ENCODE measurements around the gene CLPTM1L. TPM values are rescaled to one million over a fixed set of nuclear protein-coding genes. Genes with fewer than 3 reads are reported as not detected.
A peak's percentile ranks its signal among the peaks of the same experiment; 100 is the strongest.

CLPTM1L gene
- total RNA-seq, 3 donors from 2014 or later = 86.6 to 101 (median 97.6) TPM

- DNase-seq = peak in 1 of 3 donors; percentile 27
- intact Hi-C loops (cut with DNase I, micrococcal nuclease) = no loop called here
- no peak for ATAC-seq
- H3K9me3 ChIP-seq = no peaks in the 10 kb centered on the region
- TF ChIP-seq CTCF (IDR thresholded peaks at IDR 0.05) = no peak
- H3K4me3 ChIP-seq = no peak overlapping the region
- H3K4me1 ChIP-seq (ENCODE audit: low read depth) = no peaks in the 10 kb centered on the region
- peaks cover 10% of the 10 kb centered on the region for H3K36me3 ChIP-seq (ENCODE audit: low read depth)
Measured at GRCh38 chr5:1338196-1338490, 6.8 kb downstream of the CLPTM1L start.

- DNase-seq (peak in 2 of 3 donors; percentile 19 to 33), ATAC-seq (no peak)
- H3K4me1 ChIP-seq (ENCODE audit: low read depth) = no peaks in the 10 kb centered on the region
- H3K9me3 ChIP-seq = no peaks in the 10 kb centered on the region
- H3K36me3 ChIP-seq (ENCODE audit: low read depth) = peaks cover 10% of the 10 kb centered on the region
- H3K4me3 ChIP-seq = no peak overlapping the region
- intact Hi-C loops (cut with DNase I, micrococcal nuclease) = no loop called here
- no peak for TF ChIP-seq CTCF (IDR thresholded peaks at IDR 0.05)
Measured at GRCh38 chr5:1337489-1338195, 7.3 kb downstream of the CLPTM1L start.

- Histone ChIP-seq H3K36me3 (ENCODE audit: low read depth) (peaks cover 10% of the 10 kb centered on the region), H3K9me3 (no peaks in the 10 kb centered on the region), H3K4me1 (ENCODE audit: low read depth) (no peaks in the 10 kb centered on the region), H3K4me3 (no peak overlapping the region)
- TF ChIP-seq CTCF (IDR thresholded peaks at IDR 0.05) = no peak
- DNase-seq = peak in 2 of 3 donors; percentile 18 to 38
- no peak for ATAC-seq
- intact Hi-C loops (cut with DNase I, micrococcal nuclease) = no loop called here
Measured at GRCh38 chr5:1336749-1337488, 8.0 kb downstream of the CLPTM1L start.

- H3K36me3 ChIP-seq (ENCODE audit: low read depth) = peaks cover 15% of the 10 kb centered on the region
- intact Hi-C loops (cut with DNase I, micrococcal nuclease) = no loop called here
- no peak for TF ChIP-seq CTCF (IDR thresholded peaks at IDR 0.05)
- ATAC-seq (no peak), DNase-seq (peak in 1 of 3 donors; percentile 50)
- peaks cover 3% of the 10 kb centered on the region for H3K4me1 ChIP-seq (ENCODE audit: low read depth)
- no peaks in the 10 kb centered on the region for H3K9me3 ChIP-seq
- no peak overlapping the region for H3K4me3 ChIP-seq
Measured at GRCh38 chr5:1336106-1336561, 8.8 kb downstream of the CLPTM1L start.

GRCh38 chr5:1335540-1336095 lies 9.3 kb downstream of the CLPTM1L start:
- ATAC-seq (peak; percentile 36), DNase-seq (peak in 2 of 3 donors; percentile 27 to 42)
- Histone ChIP-seq H3K4me1 (ENCODE audit: low read depth) (peaks cover 7% of the 10 kb centered on the region), H3K9me3 (no peaks in the 10 kb centered on the region), H3K36me3 (ENCODE audit: low read depth) (peaks cover 14% of the 10 kb centered on the region), H3K4me3 (no peak overlapping the region)
- intact Hi-C loops (cut with DNase I, micrococcal nuclease) = no loop called here
- no peak for TF ChIP-seq CTCF (IDR thresholded peaks at IDR 0.05)

All from mucosa of descending colon (tissue), 3 donors.